AG04449 (cell line): ENCODE results near the gene TMEM266.
A peak's percentile ranks its signal among the peaks of the same experiment; 100 is the strongest.

Experiments
- CTCF ChIA-PET: fragments of 350-600 bp; formaldehyde crosslinking; extraction: SDS; loops from one replicate; lab custom pipeline; 2021; ENCODE audit warnings: antibody characterized with exemption; lab: Yijun Ruan, JAX
- POLR2A ChIA-PET: fragments of 400-600, 350-600 bp; formaldehyde crosslinking; extraction: SDS; loops from one replicate; lab custom pipeline; 2020; ENCODE audit warnings: antibody characterized with exemption, inconsistent platforms; lab: Yijun Ruan, JAX
- DNase-seq: peaks from one replicate; pipeline ENCODE4 v3.0.0-alpha.2; 2010; ENCODE audit warnings: low read depth, low spot score
- H3K4me3 ChIP-seq: 2 replicates; pipeline ENCODE4 v1.5.1; 2011; ENCODE audit warnings: low read depth, mild to moderate bottlenecking, control low read depth, low read length
- TF ChIP-seq, protein P1 (sequence below): IDR thresholded peaks from one replicate; pipeline ENCODE4 v1.5.1; 2011; ENCODE audit warnings: mild to moderate bottlenecking, moderate library complexity, low read length, control low read depth, inconsistent platforms; ENCODE audit not compliant: insufficient read depth; ENCODE audit errors: missing control alignments

Gene TMEM266

DNA sequence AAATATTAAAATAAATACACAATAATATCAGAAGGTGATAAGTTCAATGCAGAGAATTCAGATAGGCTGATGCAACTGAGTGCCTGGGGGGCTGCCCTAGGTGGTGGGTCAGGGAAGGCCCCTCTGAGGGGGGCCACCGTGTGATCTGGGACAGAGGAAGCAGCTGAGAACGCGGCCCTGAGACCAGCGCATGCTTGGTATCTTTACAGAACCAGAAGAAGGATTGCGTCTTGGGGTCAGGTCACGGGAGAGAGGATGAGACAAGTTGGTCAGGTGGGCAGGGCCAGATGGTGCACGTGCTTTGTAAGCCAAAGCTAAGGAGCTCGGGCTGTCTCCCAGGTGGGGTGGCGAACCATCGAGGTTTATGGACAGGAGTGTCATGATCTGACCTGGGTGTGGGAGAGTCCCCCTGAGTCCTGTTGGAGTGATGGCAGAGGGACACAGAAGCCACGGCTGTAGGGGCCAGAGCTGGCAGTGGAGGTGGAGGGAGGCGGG, 130.3 kb downstream of the TMEM266 start:
- DNase-seq = no peak
- ChIA-PET POLR2A (no interaction called here), CTCF (interaction anchor here (0.6 to 4.9 kb wide), 19 partner anchors 10 to 677 kb away, joined by 3 to 47 read pairs (median 10); no protein-coding TSS in a partner anchor)
- H3K4me3 ChIP-seq = no peak overlapping the region
- TF ChIP-seq, protein P1, sequence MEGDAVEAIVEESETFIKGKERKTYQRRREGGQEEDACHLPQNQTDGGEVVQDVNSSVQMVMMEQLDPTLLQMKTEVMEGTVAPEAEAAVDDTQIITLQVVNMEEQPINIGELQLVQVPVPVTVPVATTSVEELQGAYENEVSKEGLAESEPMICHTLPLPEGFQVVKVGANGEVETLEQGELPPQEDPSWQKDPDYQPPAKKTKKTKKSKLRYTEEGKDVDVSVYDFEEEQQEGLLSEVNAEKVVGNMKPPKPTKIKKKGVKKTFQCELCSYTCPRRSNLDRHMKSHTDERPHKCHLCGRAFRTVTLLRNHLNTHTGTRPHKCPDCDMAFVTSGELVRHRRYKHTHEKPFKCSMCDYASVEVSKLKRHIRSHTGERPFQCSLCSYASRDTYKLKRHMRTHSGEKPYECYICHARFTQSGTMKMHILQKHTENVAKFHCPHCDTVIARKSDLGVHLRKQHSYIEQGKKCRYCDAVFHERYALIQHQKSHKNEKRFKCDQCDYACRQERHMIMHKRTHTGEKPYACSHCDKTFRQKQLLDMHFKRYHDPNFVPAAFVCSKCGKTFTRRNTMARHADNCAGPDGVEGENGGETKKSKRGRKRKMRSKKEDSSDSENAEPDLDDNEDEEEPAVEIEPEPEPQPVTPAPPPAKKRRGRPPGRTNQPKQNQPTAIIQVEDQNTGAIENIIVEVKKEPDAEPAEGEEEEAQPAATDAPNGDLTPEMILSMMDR = no peak

DNA sequence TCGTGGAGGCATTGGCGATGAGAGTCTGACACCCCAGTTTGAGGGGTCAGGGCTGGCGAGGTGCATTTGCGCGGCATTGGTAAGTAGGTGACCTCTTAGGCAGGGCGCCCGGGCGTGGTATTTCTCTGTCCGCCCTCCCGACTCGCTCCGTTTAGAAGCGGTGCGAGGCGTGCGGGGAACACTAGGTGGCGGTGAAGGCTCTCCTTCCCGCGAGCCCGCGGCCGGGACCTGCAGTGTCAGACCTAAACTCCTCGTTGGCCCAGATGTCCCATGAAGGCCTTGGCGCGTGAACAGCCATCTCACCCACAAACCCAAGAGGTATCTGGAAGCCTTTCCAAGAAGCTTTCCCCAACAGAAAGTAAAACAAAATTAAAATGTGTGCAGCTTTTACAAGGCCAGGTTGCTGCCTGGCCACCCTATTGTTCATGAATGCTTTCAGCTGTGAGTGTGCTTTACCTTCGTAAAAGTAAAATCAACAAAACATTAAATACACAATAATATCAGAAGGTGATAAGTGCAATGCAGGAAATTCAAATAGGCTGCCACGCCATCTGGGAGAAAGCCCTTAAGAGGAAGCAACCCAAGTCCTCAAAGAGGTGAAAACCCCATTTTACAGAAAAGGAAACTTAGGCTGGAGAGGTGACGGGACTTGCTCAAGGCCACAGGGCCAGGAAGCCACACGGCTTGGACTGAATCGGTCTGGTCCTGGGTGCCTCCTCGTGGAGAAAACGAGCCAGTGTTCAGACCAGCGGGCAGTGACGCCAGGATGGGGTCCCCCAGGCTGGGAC, 131.2 kb downstream of the TMEM266 start:
- ChIA-PET POLR2A (no interaction called here), CTCF (interaction anchor here (0.6 to 4.9 kb wide), 38 partner anchors 8 to 676 kb away, joined by 3 to 47 read pairs (median 4); no protein-coding TSS in a partner anchor)
- peak overlapping the region; percentile 30 for H3K4me3 ChIP-seq
- DNase-seq = no peak
- TF ChIP-seq, protein P1 = peak; percentile 95

DNA sequence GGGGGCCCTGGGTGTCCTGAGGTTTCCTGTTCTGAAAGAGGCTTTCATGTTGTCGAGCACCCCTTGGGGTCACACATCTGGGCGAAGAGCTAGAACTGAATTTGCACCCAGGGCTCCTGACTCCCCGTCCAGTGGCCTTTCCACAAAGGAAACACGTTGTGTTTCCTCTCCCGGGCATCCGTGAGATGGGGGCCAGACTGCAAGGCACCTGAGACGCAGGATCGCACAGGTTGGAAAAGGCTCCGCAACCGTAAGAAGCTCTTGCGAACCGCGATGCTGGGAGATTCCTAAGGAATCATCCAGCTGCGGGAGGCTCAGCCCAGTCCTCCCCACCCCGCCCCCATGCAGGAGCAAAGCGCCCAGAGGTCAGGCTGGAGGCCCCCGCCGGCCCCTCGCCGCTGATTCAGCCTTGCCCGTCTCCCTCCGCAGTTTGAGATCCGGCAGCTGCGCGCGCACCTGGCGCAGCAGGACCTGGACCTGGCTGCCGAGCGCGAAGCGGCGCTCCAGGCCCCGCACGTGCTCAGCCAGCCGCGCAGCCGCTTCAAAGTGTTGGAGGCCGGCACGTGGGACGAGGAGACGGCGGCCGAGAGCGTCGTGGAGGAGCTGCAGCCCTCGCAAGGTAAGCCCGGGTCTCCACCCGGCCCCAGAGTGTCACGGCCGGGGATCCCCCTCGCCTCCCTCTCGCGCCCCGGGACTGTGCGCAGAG, 131.9 kb downstream of the TMEM266 start:
- ChIA-PET CTCF (interaction anchor here (0.6 to 4.9 kb wide), 36 partner anchors 9 to 675 kb away, joined by 3 to 47 read pairs (median 4); no protein-coding TSS in a partner anchor), POLR2A (no interaction called here)
- DNase-seq = no peak
- H3K4me3 ChIP-seq = no peak overlapping the region
- TF ChIP-seq, protein P1 = no peak

DNA sequence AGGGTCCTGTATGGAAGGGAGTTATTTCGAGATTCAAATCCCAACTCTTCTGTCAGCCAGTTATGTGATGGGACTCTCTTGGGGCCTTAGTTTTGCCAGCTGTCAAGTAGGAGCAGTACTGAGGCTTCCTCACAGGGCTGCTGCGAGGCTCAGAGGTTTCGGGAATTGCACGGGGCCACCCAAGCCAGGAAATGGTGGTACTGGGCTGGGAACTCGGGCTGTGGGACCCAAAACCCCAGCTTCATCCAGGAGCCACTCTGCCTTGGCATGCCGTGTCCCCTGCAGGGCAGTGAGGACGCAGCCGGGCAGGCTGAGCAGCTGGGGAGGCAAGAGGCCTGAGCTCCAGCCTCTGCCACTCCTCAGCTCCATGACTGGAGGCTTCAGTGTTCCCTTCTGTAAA, 132.9 kb downstream of the TMEM266 start:
- ChIA-PET POLR2A (no interaction called here), CTCF (interaction anchor here (2.8 to 5.5 kb wide), 4 partner anchors 6 to 674 kb away, joined by 15 to 47 read pairs (median 40); no protein-coding TSS in a partner anchor)
- no peak overlapping the region for H3K4me3 ChIP-seq
- TF ChIP-seq, protein P1 = no peak
- DNase-seq = no peak

DNA sequence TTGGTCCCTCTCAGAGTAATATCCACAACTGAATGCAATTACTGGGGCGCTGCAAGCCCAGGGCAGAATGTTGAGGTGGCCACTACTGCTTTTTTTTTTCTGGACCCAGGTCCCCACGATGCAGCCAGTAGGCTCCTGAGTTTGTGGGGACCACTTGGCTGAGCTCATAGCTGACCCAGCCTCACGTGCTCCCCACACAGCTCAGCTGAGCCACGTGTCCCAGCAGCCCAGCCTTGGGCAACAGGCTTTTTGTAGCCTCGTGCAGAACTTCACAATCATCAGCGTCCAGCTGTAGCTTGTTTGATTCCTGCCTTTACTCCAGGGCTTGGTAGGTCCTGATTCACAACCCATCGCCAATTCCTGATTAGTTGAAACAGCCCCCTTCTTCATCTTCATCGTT, 134.1 kb downstream of the TMEM266 start:
- ChIA-PET CTCF (interaction anchor here (0.7 to 5.5 kb wide), 5 partner anchors 8 to 673 kb away, joined by 3 to 47 read pairs (median 40); no protein-coding TSS in a partner anchor), POLR2A (no interaction called here)
- H3K4me3 ChIP-seq = no peak overlapping the region
- TF ChIP-seq, protein P1 = no peak
- DNase-seq = no peak
